Stimulated activated CD4-positive, alpha-beta T cell treated with anti-CD3 and anti-CD28 coated beads, Interleukin-15, amount 100 ng/mL, for 1 hour (primary cell): Measurements from ENCODE around the gene CYP2U1.
A peak's percentile ranks its signal among the peaks of the same experiment; 100 is the strongest.
"Not testable (repeated sequence)": the region's sequence is repeated elsewhere in the genome, so short reads cannot be mapped to it uniquely, and the experiment has no call there.

Source experiments
- DNase-seq, 2 donors: peaks; one replicate each; pipeline ENCODE4 v3.0.0-alpha.2; 2020; ENCODE audit warnings: low read depth in 1 of 2, low spot score in 1 of 2

Gene CYP2U1

DNA sequence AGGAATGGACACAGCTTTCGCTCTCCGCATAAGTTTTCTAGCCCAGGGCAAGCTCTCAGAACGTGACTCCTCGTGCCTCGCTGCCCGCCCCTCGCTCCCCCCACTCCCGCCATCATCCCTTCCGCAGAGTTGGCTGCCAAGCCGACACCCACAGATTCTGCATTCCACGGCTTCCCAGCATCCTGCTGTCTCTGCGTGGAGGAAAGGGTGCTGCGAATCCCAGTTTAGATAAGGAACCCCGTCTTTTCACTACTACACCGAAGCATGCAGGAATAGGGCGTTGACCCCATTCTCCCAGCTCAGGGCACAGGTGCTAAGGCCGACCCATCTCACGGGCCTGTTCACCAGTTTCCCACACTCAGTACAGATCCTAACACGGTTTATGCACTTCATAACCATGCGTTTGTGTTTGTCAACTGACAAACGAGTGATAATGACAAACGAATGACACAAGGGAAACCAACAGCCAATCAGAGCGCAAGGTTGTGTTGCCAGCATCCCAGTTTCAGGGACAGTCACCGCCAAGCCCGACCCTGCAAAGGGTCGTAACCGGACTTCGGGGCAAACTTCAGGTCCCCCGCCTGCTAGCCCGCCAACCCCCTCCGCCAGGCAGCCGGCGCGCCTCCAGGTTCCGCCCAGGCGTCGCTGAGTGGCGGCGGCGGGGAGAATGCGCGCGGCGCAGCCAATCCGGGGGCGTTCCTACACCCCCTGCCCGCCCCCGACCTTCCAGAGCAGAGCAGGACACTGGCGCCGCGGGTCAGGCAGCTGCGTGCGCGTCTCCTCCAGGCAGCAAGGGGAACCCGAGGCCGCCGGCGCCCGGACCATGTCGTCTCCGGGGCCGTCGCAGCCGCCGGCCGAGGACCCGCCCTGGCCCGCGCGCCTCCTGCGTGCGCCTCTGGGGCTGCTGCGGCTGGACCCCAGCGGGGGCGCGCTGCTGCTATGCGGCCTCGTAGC, at the start of gene CYP2U1:
CYP2U1 (plus strand) TSS at position 729 of the 954 bp plus-strand sequence; CDS start at position 824, 95 bp downstream.
- peak; percentile 58 to 60 for DNase-seq

DNA sequence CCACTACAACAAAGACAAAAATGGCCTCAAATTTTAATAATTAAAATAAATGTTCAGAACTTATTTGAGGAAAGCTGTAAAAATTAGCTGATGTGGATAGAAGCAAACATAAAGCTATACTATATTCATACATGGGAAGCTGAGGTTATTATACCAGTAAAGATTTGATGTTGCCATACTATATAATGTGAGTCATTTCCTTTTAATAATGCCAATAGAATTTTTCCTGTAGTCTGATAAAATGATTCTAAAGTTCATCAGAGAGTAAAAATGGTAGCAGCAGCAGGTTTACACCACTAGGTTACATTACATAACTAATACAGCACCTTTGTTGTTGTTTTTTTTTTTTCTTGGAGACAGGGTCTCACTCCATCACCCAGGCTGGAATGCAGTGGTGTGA, 45.5 kb upstream of the CYP2U1 start:
- DNase-seq = no peak

DNA sequence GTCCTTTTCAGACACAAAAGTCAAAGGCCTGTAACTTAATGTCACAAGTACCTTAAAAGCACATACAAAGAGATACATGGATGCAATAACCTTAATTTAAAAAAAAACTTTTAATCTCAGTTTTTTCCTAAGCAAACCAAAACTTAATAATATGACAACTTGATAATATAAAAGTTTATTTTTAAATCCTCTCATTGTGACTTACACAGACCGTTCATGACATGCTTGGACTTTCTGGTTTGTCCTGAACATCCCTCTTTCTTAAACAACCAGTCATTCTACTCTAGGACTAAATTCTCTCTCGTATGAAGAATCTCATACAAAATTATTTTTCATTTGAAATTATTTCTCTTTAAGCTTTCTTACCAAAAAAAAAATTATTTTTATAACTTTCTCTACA, 43.1 kb upstream of the CYP2U1 start:
- no peak for DNase-seq

DNA sequence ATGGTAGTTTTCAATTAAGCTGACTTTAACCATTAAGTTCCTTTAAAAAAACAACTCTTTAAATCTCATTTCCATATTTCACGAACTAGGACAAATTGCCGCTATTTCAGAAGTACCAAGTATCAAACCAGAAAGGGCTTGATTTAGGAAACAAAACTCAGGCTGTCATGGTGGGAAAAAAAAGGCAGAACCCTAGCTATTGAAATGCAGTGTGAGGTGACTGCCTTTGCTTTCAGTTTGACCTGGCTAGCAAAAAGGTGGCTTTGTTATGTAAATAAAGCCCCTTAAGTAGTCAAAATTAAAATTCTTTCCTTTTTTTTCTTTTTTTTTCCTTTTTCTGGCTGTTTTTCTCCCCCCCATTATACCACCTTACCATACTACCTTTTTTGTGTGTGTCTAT, 40.6 kb upstream of the CYP2U1 start:
- DNase-seq = no peak

DNA sequence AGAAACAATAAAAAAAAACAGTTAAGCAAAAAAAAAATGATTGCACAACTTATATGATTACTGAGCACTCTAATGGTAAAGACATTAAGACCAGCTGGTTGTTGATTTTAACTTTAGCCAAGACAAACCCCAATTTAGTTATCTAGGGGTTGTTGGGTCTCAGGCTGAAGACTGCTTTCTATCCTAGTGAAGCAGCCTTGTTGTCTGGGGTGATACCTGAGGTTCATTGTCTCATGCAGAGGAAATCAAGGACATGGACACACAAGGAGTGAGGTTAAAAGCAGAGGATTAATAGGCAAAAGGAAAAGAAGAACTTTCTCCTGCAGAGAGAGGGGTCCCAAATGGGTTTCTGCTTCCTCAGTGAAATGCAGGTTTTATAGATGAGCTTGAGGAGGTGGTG, 40.0 kb upstream of the CYP2U1 start:
- DNase-seq = no peak

DNA sequence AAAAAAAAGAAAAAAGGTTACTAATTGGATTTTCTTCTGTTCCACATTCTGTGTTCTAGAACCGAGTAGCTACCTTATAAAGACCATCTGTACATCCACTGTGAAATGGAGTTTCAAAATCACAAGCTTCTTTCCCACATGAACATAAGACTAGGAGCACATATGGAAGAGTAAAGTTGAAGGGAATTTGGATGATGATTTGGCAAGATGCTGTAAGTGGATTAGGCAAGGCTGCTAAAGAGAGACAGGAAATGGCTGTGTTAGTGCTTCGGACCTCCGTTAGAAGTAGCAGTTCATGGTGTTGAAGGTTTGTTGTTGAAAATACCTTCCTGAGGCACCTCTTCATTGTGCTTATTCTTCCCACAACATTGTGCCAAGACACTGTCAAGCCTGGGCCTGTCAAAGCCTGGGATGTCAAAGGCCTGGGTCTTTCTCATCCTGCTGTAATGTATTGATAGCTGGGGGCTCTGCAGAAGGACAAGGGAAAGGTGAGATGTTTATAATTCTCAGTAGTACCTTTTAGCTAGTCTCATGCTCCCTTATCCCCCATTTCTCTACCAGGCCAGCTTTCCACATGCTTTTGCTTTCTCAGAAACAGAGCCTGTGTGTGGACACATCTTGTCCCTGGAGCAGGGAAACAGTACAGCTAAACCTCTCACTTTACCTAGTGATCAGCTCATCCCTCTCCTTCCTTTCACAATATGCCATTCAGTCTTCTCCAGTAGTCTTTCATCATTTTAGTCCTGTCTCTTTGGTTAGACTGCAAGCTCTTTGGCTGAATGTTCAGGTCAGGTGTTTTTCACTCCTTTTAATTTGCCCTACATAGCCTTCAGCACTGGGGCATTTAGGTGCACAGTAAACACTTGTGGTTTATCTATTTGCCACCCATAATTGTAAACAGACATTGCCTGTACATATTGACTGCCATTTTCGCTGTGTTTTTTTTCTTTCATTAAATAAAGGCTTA, 37.9 kb upstream of the CYP2U1 start:
- no peak for DNase-seq

DNA sequence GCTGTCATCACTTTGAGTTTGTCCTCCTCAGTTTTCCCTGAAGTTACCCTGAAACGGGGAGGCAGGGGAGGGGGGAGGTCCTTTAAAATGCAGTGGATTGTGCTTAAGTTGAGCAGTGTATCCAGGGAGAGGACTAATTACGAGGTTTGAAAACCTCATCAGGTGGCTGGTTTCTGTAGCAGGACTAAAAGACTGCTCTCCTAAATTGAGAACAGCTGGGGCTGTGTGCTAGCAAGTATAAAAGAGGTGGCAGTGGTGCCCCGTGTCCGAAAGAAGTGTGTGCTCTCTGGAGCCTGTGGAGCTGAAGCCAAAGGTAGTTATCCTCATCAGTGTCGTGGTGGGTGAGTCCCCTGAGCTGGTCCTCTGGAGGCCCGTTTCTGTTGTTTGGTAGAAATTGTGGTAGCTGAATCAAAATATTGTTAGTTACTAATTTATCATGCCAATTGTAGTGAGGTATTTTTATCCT, 37.2 kb upstream of the CYP2U1 start:
- no peak for DNase-seq

DNA sequence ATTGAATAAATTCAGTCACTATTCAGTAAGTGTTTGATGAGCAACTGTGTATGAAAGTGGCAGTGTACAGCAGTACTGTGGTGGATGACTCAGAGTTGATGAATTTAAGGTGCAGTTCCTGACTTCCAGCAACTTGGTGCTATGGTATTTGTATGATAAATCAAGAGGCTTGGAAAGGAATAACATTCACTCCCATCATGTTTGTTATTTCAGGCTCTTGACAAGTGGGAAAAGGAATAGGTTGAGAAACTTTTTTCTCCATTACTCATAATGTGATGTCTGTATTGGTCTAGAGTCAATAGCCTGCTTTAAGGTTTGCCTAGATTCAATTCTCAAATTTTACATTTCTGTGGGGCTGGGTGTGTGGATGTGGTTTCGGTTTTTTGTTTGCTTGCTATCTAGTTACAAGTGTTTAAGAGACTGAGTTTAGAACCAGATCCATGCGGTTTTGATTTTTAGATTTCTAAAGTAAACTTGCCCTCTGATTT, 35.1 kb upstream of the CYP2U1 start:
- DNase-seq = no peak

DNA sequence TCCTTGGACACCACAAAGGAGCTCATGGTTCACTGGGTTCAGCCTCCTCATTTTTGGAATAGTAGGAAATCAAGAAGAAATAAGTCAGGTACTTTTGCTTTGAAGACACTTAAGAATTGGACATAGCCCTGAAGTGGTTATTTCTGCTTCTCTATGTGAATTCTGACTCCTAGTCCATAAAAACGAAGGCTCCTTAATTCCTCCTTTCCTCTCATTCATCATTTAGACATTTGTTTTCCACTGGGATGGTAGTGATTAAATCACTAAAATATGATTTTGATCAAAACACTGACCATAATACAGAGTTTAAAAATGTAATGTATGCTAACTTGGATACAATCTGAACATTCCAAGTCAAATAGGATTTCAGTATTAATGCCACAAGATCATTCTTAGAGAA, 34.7 kb upstream of the CYP2U1 start:
- DNase-seq = no peak

DNA sequence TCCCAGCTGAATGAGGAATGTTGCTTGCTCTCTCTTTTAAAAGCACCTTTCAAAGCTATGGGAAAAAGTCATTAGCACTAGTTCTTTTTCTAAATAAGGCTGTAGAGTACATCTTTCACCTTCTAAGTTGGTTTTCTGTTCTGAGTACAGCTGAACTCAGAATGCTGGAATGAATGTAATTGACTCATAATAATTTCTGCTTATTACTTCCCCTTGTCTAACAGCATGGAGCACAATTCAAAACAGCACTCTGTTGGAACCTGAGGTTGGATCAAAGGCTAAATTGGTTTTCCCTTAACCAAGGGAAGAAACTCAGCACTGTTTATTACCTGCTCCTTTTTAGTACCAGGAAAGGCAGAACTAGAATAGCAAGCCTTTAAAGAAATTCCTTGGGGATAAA, 33.5 kb upstream of the CYP2U1 start:
- no peak for DNase-seq

DNA sequence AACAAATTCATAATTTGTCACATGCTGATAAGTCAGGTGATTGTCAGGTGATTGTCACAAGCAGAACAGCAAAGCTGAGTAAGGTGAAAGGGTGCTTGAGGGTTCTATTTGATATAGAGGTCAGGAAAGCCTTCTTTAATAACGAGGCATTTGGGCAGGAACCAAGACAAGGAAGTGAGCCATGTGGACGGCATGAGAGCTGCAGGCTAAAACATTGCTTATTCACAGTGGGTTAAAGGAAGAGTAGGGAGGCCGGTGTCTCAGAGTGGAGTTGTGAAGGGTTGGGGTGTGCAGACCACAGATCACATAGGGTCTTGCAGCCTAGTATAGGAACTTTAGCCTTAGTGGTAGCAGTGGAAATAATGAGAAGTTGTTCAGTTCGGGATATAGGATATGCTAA, 31.3 kb upstream of the CYP2U1 start:
- DNase-seq = no peak

DNA sequence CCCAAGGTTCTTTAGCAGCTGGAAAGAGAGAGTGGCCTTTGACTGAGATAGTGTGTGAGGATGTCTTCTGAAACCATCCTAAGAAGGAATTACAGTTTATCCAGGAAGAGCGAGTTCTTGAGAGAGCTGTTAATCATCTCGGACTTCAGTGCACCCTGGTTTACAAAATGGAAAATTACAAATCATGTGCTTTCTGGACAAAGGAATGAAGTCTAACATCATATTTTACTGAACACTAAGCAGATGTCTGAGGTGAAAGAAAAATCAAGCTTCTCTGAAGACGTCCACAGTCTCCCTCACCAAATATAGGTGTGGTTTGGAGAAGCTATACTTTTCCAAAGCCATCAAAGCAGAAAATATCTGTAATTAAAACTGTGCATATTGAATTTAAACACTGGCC, 30.8 kb upstream of the CYP2U1 start:
- no peak for DNase-seq

DNA sequence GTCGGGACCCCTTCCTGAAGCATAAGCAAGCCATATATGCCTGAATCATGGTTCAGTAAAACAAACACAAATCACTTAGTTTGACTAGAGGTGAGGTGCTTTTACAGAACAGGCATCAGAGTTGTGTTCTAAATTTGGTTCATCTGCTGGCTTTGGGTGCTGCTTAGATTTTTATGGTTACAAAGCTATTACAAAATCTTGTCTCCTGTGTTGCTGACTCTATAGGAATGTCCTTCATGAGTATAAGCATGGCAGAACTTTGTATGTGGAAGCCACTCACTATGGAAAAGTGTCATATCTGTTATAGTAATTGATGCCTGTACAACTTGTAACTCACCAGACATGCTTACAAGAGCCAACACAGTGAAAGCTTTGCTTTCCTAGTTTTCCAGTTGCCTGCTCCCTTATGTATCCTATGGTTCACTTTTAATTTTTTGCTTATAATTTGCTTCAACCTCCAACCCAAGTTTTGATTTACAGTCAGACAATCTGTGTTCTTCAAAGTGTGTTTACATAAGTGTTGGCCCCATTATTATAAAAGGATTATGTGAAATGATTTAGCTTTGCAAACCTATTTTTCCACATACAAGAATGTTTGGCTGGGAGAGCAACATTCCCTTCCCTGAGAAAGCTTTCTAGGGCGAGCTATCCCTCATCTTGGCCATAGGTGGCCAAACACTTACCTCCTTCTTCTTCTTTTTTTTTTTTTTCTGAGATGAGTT, 30.0 kb upstream of the CYP2U1 start:
- DNase-seq = no peak

DNA sequence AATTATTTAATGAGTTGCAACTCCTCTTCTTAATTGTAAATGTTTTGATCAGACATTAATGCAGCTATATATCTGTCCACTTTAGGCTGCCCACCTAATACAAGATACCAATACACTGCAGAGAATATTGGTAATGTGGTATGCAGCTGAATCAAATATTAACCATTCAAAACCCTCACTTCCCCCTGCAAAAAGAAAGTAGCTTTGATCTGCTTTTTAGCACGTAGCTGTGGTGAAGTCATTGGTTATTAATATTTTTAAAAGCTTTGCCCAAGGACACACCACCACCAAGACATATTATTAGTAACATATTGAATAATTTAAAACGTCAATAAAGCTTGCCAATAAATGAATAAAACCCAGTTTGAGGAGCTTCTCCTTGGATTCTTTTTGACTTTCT, 28.6 kb upstream of the CYP2U1 start:
- DNase-seq = no peak

DNA sequence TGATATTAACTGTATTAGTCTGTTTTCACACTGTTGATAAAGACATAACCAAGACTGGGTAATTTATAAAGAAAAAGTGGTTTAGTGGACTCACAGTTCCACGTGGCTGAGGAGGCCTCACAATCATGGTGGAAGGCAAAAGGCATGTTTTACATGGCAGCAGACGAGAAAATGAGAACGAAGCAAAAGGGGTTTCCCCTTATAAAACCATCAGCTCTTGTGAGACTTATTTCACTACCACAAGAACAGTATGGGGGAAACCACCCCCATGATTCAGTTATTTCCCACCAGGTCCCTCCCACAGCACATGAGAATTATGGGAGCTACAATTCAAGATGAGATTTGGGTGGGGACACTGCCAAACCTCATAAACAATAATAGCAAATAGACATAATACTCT, 26.3 kb upstream of the CYP2U1 start:
- DNase-seq = not testable (repeated sequence)

DNA sequence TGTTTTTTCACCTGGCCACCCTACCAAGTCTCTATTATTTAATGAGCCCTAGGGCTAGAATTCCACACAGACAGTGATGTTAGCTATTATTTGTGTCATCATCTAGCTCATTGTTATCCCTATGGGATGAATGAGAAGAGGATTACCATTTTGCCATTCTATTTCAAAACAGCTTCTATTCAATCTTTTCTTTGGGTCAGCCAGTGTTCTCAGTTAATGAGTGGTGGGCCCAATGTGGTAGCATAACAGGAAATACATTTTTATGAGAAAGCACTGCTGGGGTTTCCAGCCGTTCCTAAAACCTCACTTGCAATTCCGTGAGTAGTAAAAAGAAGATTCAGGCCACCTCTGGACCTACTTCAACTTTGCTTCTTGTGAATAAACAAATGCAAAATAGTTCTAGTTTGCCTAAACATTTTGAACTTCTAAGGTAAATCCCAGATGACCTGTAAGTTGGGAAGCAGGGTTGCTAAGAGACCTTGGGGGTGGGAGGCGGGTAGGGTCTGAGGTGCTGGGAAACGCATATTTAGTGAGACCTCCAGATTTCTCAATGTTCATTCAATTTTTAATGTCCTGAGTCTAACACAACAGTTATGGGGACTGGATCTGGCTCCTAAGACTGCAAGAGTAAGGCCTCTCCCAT, 24.8 kb upstream of the CYP2U1 start:
- DNase-seq = no peak

DNA sequence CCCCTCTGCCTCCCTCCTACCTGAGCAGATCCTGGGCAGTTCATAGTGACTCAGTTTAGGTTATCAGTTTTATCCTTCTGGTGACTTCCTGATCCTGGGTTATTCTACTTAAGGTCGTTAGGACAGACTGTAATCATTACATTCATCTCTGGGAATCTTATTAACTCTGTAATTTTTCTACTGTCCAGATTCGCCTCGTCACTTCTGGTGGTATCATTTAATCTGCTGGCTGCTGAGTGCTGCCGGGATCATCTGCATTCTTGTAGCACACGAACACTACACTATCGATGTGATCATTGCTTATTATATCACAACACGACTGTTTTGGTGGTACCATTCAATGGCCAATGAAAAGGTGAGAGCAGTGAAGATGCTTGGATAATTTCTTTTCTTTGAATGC, 23.0 kb upstream of the CYP2U1 start:
- no peak for DNase-seq

DNA sequence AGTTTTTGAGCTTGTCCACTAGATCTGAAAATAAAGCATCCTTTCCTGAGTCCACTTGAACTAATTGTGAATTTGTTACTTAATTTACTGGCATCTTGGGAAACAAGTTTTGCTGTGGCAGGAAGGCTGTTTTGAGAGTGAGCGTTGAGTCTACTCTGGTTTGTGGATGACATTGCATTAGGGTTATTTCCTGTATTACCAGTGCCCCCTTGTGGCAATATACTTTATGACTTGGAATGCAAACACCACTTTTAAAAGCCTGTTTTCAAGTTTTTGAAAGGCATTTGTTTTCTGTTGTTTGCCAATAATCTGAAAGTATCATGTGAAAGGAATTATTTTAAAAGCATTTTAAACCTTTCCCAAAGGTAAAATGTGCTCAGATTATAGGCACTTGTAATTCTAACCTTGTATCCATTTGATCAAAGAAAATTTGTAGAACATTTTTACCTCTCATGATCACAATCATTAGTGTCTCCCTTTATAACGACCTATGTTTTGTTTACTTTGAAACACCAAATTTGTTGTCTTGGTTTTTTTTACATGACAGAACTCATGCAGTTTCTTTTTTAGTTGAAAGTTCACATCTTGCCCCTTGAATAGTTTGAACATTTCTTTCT, 18.0 kb upstream of the CYP2U1 start:
- DNase-seq = no peak

DNA sequence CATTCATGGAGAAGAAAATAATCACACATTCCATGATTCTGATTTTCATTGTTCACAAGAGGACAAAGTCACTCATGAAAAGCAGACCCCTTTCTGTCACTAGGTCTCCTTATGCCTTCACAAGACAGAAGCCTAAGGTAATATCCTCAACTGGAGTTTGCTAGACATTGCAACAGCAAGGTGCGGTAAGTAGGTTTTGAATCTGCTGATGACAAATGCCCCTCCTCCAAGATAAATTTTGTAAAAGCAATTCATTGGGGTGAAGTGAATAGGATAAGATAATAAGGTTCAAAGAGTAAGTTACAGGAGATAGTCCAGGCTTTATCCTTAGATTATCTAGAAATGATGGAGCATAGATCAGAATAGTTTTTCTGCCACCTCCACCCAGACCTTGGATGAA, 16.1 kb upstream of the CYP2U1 start:
- DNase-seq = no peak

DNA sequence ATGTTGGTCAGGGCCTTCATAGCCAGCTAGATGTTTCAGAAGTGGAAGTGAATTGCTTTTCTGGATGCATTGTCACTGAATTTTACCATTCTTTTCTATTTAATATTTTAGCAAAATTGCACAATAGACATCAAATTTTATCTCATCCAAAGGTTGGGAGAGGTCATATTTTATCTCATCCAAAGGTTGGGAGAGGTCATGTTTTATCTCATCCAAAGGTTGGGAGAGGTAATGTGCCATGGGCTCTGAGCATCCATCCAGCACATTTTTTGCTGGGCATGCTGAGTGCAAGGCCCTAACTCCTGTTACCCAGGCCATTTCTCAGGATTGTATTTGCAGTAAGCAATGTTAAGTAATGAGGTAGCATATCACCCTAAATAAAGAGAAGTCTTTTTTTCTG, 14.7 kb upstream of the CYP2U1 start:
- no peak for DNase-seq
